Measurements from ENCODE around the gene HMOX2.
A peak's percentile ranks its signal among the peaks of the same experiment; 100 is the strongest.

HMOX2 gene

DNA sequence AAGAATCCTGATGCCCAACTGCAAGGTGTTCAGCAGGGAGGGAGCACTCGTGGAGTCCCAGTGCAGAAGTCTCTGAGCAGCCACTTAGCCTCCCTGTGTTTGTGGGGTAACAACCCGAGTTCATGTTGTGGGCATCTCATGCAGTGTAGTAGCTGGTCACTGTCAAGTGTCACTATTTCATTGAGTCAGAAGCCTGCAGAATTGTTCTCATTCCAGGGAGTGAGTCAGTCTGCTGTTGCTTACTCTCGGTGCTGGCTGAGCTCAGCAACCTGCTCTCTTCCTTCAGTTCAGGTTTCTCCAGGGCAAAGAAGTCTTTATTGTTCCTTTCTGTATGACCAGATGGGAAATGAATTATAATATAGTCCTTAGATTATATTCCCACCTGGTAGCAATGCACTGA lies 24.1 kb downstream of the HMOX2 start:
- DNase-seq: peak in 11 of 58 donors; percentile 10 to 65 (median 30)

DNA sequence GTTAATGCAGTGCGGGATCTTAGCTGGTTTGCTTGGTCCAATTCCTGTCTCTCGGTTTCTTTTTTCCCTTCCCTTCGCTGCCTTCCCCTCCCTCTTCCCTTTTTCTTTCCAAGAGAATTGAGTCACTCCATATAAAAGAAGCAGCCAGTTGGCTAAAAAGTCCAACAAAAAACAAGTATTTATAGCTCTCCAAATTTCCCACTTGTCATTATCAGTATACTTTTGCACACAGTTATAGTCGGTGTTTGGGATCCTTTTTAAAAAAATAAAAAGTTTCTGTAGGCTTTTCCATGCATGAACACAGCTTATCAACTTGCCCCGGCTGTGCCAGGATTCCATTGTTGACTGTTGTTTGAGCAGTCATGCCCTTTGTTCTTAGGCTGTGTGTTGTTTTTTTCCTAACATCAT lies 24.9 kb downstream of the HMOX2 start:
- DNase-seq: peak in 7 of 58 donors; percentile 15 to 75 (median 35)

DNA sequence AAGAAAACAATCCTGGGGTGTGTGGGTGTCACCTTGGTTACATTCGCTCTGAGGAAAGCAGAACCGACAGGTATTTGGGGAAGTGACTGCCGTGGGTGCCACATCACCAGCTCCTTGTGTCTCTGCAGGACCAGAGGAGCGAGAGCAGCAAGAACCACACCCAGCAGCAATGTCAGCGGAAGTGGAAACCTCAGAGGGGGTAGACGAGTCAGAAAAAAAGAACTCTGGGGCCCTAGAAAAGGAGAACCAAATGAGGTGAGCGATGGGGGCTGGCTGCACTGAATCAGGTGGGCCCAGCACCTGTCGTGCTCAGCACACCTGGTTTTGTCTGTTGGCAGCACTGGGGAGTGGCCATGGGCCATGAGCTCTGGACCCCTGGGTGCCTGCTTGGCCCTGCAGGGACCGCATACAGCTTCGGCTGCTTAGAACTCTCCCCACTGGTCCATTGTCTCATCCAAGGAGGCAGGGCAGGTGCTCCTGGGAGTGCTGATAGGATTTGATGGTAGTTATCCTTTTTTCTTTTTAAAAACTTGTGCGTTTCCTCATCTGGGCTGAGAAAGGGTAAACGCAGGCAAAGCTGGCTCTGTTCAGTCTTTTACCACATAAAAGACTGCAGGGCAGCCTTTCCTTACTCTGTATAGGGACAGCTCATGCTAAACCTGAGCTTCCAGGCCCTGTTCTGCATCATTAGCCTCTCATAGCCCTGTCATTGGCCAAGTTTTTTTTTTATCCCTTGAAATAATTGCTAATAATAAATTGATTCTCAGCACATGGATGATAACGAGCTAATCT lies 29.4 kb downstream of the HMOX2 start:
- DNase-seq: peak in 1 of 58 donors; percentile 55

DNA sequence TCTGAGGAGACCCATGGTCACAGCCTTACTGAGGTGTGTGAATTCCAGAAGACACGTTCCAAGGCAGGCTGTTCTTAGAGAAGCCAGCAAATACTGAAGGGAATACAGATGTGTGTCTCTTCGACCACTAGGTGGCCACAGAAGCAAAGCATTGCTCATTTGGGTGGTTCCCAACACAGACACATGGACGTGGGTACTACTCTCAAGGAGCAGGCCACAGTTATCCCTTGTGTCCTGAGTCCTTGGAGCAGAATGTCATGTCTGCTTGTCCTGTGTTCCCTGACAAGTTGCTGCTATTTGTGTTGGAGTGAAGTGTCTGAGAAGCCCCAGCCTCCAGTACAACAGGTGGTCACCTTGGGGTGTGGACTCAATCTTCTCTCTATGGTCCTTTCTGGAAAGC lies 30.3 kb downstream of the HMOX2 start:
- peak in 46 of 58 donors; percentile 22 to 90 (median 50) for DNase-seq

DNA sequence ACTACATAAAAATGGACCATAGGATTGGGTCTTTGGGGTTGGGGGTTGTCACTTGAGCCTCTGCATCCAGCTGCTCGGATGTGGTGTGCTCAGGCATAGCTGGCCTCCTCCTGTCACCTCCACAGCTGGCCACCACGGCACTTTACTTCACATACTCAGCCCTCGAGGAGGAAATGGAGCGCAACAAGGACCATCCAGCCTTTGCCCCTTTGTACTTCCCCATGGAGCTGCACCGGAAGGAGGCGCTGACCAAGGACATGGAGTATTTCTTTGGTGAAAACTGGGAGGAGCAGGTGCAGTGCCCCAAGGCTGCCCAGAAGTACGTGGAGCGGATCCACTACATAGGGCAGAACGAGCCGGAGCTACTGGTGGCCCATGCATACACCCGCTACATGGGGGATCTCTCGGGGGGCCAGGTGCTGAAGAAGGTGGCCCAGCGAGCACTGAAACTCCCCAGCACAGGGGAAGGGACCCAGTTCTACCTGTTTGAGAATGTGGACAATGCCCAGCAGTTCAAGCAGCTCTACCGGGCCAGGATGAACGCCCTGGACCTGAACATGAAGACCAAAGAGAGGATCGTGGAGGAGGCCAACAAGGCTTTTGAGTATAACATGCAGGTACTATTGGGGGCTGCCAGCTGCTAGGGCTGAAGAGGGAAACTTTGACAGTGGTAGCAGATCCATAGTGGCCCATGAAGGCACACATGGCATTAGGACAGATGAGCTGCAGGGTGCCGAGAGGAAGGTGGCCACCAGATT lies 31.6 kb downstream of the HMOX2 start:
- DNase-seq: no peak

DNA sequence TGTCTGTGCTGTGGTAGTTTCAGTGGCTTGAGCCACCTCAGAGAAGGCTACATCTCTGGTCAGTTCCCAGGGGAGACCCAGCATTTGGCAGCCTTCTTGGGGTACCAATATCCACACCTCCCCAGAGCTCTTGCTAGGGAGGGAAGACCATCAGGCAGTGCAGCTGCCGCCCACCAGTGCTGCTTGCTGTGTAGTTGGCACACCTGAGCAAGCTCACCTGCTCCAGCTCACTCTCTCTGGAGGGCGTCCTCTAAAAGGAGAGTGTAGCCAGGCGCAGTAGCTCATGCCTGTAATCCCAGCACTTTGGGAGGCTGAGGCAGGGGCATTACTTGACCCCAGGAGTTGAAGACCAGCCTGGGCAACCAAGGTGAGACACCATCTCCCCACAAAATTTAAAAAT lies 32.6 kb downstream of the HMOX2 start:
- DNase-seq: no peak

DNA sequence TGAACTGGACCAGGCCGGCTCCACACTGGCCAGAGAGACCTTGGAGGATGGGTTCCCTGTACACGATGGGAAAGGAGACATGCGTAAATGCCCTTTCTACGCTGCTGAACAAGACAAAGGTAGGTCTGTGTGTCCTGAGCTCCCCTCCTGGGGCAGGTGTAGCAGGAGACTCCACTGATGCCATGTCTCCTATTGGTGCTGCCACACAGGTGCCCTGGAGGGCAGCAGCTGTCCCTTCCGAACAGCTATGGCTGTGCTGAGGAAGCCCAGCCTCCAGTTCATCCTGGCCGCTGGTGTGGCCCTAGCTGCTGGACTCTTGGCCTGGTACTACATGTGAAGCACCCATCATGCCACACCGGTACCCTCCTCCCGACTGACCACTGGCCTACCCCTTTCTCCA lies 33.2 kb downstream of the HMOX2 start:
- no peak for DNase-seq

DNA sequence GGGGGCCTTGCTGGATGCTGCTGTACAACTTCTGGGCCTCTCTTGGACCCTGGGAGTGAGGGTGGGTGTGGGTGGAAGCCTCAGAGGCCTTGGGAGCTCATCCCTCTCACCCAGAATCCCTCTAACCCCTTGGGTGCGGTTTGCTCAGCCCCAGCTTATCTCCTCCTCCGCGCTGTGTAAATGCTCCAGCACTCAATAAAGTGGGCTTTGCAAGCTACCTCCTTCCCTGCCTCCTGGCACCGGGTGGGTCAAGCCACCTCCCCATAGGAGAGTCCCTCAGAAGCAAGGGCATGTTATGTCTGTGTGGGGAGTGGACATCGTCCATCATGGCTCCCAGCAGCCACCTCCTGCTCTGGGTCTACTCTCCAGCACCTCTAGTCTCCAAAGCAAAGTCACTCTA lies 33.9 kb downstream of the HMOX2 start:
- DNase-seq: no peak

DNA sequence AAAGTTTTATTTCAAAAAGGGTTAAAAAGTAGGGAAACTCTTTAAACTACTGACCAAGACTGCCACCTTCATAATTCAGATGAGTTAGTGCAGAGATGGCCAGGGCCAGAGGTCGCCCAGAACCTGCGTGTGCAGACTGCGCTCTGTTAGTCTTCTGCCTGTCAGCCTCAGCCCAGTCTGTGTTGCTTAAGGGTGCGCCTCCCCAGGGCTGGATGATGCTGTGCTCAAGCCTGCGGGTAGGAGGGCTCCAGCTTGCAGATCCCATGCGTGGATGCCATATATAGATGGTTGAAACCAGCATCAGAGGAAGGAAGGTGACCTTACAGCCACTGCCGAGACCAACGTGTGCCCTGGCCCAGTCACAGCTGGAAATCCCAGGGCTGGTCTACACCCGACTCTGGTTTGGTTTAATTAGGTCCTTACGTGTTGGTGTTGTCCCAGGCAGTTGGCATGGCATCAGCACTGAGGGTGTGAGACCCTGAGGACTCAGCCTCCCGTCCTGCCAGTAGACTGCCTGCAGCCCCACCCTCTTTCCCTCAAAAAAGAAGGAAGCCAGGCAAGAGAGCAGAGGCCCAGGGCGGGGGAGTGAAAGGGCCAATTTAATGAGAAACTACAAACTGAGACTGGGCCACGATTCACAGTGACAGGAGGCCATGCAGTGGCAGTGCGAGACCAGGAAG lies 34.7 kb downstream of the HMOX2 start:
- no peak for DNase-seq

DNA sequence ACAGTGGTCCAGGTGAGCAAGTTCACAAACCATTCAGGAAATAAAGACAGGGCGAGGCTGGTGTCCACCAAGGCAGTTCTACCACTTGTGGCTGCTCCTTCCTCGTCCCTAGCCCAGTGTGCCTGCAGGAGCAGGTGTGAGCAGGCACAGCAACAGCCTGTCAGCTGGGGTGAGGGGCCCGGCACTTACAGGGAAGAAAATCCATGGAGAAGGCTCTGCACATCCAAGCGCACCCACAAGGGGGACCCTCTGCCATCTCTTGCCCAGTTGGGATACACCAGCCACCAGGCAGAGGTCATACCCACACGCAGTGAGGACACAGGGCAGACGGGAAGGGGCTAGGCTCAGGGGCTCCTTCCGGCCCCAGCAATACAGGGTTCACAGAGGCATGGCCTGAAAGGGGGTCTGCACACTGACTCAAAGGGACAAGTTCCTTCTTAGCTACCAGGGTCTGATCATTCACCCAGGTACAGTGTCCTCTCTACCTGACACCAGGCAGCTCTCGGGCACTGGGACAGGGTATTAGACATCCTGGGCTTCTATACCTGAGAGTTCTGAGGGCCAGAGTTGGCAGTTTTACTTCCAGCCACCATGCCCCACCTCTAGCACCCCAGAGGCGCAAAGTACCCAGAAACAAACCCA lies 35.4 kb downstream of the HMOX2 start:
- peak in 49 of 58 donors; percentile 20 to 74 (median 40) for DNase-seq

DNA sequence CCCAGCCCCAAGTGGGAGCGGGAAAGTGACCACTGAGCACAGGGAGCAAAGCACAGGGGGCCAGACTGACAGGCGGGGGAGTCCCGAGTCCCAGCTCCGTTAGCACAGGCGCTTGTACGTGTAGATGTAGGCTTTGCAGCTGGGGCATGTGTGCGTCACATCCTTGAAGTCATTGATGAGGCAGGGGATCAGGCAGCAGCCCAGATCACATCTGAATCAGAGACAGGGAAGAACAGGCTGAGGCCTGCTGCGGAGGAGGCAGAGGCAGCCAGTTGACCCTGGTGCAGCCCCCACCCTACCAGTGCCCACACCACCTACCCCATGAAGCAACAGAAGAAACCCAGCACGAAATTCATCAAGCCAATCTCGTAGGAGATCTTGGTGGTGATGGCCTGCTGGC lies 36.3 kb downstream of the HMOX2 start:
- DNase-seq: no peak

DNA sequence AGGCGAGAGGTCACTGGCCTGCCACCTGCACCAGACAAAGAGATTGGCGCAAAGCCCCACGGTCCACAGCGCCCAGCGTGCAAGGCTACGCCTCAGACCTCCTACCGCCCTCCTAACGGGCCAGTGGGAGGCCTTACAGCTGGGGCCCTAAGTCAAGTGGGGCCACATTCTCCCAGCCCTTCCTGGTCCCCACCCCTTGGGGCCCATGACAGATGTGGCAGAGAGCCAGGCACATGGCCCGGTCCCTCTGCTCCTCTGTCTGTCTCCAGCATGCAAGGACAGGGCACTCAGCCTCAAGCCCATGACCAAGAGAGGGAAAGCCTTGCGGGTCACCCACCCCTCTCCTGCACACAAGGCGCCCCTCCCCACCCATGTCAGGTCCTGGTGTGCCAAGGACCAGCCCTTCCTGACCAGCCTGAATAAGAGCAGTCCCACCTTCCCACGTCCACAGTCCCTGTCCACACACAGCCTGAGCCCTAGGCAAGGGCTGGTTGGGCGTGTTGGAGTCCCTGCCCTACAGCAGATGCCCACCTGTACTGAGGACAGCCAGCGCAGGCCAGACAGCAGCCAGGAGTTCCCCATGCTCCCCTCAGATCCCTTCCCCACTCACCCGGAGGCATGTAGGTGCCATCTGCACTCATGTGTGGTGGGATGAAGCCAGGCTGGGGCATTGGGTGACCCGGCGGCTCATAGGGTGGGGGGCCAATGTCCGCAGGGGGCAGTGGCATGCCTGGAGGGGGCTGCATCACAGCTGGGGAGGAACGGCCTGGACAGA lies 37.1 kb downstream of the HMOX2 start:
- DNase-seq: no peak

DNA sequence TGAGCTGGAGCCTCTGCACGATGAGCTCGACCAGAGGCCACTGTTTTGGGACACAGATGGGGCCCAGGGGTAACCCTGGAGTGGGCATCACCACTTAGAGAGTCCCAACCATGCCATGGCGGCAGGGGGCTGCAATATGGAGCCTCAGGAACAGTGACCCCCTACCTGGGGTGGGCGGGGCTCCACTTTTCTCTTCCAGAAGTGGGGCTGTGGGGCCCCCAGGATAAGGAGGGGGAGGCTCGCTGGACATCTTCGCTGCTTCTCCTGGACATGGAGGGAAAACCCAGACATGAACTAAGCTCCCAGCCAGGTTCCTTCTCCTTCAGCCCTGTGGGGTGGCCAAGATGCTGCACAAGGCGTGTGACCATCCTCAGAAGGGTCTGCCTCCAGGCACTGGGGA lies 37.7 kb downstream of the HMOX2 start:
- DNase-seq: no peak

DNA sequence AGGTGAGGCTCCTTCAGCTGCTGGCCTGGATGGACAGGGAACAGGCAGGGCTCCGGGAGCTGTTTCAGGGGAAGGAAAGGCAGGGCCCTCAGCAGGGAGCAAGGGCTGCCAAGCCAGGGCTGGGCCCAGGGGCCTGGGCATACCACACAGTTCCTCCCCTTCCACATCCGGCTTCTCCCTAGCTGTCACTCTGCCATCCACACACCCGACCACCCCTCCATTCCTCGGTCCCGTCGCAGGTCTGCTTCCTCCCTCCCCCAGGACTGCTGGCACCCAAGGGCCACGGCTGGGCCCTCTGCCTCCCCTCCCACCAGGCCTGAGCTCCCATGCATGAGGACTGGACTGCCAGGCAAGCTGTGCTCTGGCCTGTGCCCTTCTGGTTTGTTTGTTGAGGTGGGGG lies 38.4 kb downstream of the HMOX2 start:
- no peak for DNase-seq

DNA sequence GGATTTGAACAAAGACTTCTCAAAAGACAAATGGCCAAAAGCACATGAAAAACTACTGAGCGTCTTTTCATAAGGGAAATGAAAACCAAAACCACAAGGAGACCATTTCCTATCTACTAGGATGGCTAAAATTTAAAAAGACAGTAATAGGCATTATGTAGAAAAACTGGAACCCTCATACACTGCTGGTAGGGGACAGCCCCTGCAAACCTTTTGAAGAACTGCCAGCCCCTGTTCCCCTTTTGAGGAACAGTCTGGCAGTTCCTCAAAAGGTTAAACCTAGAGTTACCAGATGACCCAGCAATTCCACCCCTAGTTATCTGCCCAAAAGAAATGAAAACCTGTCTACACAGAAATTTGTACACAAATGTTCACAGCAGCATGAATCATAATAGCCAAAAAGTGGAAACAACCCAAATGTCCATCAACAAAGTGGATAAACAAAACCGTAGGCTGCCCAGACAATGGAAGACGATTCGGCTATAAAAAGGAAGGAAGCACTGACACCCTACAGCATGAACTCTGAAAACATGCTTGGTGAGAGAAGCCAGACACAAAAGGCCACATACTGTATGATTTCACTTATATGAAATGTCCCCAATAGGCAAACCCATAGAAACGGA lies 39.5 kb downstream of the HMOX2 start:
- no peak for DNase-seq

DNA sequence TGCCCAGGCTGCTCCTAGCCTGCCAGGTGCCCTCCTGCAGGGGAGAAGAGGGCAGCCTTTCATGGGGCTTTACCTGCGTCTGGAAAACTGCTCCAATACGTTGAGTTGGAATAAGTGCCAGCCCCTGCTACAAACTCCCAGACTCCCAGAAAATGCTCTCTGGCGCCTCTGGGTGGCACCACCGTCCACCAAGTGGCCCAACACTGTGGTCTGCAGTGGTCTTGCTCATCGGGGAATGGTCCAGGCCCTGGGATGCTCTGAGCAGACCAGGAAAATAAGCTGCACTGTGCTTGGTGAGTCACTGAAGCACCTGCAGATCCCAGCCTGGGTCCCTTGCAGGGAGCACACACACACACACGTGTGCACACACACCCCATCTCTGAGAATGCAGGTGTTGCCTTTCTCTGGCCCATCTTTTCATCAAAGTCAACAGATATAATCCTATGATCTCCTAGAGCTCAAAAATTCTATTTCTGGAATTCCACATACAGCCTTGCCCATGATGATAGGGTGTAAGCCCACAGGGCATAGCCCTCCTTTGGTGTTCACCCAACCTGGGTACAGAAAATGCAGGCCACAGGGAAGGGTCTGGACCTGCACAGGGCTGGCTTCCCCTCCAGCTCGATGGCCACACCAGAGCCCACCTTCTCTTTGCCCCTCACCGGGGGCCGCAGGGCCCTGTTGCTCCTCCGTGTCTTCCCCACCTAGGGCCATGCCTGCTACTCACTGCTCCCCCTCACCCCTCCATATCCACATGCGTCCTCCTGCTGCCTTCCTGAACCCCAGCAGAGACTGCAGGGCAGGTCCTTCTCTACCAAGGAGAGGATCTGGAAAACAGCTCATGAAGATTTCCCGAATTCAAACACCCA lies 41.8 kb downstream of the HMOX2 start:
- DNase-seq: peak in 33 of 58 donors; percentile 13 to 62 (median 35)

DNA sequence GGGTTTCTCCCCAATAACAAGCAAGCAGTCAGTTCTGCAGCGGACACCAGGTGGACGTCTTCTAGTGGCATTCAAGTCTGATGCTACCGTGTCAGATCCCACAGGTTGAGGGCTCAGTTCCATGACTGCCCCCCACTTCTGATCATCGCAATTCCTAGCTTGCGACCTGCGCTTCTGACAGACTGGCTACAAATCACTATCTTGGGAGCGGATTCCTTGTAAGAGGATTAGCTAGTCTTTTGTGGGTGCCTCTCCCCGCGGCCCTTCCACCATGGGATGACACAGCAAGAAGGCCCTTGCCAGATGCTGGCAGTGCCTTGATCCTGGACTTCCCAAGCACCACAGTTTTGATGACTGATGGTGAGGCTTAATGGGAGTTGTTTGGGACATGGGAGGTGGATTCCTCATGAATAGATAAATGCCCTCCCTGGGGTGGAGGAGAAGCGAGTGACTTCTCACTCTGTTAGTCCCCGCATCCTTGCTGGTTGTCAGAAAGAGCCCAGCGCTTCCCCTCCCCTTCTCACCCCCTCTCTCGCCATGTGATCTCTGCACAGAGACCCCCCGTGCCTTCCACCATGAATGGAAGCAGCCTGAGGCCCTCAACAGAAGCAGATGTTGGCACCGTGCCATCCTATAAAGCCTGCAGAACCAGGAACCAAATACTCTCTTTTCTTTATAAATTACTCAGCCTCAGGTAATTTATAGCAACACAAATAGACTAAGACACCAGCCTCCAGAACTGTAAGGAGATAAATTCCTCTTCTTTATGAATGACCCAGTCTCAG lies 43.3 kb downstream of the HMOX2 start:
- DNase-seq: no peak

DNA sequence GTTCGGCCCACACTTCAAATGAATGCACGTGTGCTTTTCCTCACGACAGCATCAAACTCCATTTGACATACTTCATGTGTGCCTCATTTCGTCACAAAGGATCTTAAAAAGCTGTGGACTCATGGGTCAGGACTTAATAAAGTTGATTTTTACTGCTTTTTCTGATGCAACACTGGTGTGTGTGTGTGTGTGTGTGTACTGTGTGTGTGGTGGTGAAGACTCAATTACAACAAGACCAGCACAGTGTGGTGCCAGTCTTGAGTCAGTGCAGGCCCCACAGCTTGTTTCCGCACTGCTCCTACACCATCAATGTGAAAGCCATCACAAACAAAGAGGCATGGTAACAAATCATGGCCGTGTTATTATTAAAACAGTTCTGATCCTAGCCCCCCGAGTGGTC lies 44.7 kb downstream of the HMOX2 start:
- no peak for DNase-seq
